ENCODE measurements around the gene NSMCE3.

NSMCE3 gene

DNA sequence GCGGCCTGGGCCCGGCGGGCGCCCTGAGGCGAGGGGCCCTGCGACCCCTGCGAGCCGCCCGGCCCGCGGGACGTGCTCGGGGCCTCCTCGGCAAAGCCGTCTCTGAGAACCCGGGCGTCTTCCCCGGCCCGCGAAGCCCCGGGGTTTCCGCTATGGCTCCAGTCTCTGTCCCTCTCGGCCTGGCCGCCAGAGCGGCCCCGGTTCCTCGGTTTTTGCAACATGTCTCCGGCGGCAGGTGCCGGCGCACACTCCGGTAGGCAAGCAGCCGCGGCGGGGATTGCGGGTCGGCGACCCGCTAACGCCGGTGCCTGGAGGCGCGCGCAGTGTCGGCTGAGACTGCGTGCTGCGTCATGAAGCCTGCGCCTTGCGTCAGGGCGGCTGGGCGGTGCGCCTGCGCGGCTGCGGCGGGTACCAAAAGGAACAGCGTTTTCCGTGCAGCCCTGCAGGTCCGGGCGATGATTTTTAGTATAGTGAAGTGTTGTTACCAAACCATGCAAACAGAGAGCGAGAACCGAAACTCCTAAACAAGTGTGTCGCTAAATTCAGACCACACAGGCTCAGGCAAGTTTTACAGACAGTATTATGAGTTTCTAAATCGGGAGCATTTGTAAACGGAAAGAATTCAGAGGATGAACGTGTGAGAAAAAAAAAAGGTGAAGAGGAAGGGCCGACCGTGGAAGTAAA lies at the start of gene NSMCE3:
NSMCE3 (minus strand) TSS at position 338 of the 684 bp plus-strand sequence; CDS start at position 221, 117 bp downstream.
- DNase-seq = peak; percentile 91 to 94

DNA sequence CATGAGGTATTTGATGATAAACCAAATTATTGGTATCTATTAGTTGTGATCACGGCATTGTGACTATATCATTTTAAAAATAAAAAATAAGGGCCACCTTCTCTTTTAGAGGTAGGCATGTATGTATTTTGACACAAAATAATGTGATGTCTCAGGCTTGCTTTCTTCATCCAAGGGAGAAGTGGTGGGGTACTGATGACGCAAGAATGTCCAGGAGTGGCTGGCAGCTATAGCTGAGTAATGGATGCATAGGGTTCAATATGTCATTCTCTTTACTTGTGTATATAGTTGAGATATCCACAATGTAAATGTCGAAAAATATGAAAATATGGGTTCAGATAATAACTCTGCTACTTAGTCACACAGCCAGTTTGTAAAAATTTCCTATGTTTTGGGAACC lies 46.8 kb upstream of the NSMCE3 start:
- DNase-seq = no peak

DNA sequence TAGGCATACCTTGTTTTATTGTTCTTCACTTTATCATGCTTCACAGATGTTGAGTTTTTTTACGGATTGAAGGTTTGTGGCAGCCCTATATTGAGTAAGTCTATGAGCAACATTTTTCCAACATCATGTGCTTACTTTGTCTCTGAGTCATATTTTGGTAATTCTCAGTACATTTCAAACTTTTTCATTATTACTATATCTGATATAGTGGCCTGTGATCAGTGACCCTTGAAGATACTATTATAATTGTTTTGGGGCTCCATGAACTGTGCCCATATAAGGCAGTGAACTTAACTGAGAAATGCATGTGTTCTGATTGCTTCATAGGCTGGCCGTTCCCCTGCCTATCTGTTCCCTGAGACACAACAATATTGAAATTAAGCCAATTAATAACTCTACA lies 42.8 kb upstream of the NSMCE3 start:
- no peak for DNase-seq

DNA sequence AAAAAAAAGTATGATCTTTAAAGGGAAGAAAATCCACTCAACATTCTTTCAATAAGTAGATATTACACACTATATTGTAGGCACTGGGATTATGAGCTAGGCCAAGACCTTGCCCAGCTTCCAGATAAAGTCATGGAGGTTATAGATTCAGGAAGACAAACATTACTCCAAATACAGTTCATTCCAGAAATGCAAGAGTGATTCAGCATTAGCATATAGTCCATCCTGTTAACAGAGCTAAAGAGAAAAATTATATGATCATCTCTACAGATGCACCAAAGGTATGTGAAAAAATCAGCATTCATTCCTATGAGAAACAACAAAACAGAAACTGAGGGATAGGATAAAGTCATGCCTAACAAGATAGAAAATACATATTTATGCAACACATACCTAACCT lies 42.1 kb upstream of the NSMCE3 start:
- DNase-seq = no peak

DNA sequence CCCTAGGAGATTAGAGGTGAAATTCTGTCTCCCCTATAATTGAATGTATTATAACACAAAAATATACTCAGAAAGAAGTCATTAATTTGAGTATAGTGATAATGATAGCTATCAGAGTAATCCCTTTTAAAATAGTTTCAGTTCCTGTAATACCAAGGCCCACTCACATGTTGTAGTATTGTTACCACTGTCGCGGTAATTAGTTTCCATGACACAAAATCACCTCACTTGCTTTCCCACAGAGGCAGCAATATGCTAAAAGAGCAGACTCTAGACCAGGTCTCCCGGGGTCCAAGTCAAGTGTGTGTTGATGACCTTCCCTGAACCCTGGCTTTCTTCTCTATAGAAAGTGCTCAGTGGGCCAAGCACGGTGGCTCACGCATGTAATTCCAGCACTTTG lies 39.5 kb upstream of the NSMCE3 start:
- DNase-seq = no peak

DNA sequence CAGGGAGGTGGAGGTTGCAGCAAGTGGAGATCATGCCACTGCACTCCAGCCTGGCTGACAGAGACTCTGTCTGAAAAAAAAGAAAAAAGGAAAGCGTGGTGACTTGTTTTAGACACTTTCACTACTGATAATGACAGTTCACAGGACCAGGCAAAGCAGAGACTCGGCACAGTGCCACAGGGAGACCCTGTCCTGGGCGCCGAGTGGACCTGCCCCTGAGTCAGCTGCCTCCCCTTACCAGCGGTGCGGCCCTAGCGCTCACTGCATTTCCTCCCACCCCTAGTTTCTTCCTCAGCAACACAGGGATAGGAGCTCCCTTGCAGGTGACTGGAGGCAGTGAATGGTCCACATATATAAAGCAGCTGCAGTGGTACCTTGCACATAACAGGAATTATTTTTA lies 38.7 kb upstream of the NSMCE3 start:
- no peak for DNase-seq

DNA sequence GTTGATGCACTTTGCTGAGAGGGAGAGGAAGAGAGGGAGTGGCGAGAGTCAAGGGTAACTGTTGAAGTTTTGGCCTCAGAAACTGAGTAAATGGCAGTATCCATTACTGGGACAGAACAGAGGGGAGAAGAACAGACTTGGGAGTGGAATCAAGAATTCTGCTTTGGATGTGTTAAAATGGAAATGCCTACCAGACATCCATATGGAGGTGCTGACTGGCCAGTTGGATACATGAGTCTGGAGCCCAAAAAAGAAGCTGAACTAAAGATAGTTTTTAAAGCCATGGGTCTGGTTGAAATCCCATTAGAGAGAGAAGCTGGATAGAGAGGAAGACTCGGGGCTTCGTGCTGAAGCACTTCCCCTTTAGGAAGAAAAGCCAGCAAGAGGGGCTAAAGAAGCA lies 35.9 kb upstream of the NSMCE3 start:
- no peak for DNase-seq

DNA sequence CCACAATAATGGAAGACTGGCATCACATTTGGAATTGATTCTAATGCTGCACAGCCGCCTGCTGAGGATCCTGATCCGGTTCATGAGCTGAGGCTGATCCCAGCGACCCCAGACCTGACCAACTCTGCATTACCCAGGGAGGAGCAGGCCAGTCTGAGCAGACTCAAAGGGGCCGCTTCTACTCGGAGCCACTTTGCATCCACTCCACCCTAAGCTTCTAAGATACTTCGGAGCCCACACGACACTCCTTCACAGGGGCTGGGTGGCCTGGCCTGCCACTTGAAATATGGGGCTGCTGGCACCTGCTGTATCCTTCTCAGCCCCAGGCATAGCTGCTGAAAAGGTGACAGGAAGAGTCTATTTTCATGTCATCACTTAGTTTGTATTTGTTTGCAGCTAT lies 33.2 kb upstream of the NSMCE3 start:
- no peak for DNase-seq

DNA sequence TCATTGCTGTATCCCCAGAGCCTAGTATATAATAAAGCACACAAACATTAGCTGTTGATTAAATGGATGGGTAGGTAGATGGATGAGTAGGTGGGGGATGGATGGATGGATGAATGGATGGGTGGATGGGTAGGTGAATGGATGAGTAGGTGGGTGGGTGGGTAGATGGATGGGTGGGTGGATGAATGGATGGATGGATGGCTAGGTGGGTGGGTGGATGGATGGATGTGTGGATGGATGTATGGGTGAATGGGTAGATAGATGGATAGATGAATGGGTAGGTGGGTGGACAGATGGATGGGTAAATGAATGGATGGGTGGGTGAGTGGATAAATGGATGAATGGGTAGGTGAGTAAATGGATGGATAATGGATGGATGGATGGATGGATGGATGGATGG lies 30.2 kb upstream of the NSMCE3 start:
- DNase-seq = no peak

DNA sequence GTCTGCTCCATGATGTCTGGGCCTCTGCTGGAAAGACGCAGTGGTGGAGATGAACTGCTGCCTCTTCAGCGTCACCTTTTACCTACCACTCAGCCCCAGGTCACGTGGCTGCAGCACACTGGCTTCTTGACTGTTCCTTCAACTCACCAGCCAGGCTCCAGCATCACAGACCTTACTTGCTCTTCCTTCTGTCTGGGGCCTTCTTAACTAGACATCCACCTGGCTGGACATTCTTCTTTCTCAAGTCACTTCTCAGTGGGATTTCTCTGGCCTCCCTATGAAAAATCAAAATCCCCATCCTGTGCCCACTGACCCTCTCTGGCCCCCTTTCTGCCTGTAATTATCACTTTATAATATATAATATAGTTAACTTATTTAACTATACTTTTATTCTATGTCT lies 29.7 kb upstream of the NSMCE3 start:
- DNase-seq = no peak

DNA sequence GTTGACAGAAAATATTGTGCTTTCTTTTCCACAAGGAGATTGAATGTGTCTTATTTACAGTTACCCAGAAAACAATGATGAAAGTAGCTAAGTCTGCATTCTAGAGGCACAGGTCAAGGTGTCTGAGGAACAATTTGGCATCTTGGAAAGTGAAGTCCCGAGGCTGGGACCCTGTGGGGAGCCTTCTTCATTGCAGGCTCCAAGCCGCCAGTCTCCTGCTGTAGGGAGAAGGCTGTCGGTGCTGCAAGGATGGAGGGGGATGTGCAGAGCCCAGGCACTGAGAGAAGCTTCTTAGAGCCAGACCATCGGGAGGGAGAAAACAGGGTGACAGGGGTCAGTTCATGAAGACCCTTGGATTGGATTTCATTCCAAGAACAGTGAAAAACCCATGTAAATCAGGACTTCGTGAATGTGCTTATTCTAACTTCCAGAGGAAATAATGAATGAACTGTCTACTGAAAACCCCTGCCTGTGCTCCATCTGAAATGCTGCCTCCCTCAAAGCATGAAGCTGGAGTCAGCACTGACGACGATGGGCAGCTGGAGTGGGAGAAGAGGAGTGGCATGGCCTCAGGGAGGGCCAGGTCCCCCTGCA lies 25.2 kb upstream of the NSMCE3 start:
- DNase-seq = no peak

DNA sequence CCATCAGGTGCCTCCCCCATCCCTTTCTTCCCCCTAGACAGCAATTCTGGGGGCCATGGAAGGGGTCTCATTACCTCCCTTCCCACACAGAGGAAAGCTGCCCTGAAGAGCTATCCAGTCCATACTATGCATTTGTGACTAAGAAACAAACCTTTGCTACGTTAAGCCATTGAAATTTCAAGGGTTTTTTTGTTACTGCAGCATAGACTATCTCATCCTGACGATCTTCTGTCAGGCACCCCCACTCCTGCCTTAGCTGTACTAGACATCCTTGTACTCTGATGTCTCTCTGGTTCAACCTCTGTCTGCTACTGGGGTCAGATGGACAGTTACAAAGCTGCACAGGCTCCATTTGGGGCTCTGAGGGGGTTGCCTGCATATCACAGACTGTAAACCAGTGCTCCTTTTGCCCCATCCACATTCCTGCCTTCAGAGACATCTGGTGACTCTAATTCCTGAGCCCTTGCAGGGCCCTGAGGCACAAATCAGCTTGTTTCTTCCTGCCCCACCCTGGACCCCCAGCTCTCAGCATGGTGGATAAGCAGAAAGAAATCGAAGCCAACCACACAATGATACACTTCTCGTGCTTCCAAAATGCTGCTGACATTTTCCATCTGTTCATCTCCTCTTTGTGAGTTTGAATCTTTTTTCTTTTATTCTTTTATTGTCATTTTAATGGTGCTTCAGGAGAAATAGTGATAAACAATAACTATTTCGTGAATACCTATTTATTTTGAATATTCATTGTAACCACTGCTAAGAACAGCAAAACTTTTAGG lies 21.6 kb upstream of the NSMCE3 start:
- no peak for DNase-seq

DNA sequence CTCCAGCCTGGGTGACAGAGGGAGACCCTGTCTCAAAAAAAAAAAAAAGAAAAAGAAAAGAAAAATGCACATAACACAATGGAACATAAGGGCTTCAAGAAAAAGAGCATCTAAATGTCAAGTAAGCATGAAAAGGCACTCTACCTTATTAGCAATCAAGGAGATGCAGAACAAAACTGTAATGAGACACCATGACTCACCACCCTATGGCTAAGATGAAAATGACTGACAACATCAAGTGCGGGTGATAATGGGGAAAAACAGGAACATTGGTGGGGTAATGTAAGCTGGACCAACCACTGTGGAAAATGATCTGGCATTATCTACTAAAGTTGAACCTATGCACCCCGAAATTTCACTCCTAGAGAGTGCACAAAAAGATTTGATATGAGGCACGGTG lies 19.6 kb upstream of the NSMCE3 start:
- DNase-seq = no peak

DNA sequence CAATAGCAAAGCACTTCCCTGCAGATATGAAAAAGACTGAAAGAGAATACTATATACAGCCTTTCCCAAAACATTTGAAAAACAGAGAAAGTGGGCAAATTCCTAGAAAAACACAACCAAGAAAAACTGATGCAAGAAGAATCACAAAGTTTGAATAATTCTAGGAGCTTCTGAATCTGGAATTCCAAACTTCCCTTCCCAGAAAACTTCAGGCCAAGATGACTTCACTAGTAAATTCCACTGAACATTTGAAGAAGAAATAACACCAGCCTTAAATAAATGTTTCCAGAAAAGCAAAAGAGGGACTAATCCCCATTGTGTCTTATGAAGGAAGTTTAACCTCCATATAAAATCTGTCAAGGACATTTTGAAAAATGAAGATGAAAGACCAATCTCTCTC lies 15.8 kb upstream of the NSMCE3 start:
- DNase-seq = no peak

DNA sequence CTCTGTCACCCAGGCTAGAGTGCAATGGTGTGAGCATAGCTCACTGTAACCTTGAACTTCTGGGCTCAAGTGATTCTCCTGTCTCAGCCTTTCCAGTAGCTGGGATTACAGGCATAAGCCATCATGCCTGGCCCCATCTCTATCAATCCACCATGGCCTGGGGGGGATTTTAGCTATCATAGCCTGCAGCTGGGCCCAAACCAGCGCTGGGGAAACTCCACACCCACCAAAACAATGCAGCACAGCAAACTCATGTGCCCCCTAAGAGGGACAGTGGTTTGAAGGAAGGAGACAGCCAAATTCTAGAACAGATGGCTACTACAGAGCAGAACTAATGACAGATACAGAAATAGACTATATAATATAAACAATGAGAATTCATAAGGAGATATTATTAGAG lies 13.8 kb upstream of the NSMCE3 start:
- no peak for DNase-seq

DNA sequence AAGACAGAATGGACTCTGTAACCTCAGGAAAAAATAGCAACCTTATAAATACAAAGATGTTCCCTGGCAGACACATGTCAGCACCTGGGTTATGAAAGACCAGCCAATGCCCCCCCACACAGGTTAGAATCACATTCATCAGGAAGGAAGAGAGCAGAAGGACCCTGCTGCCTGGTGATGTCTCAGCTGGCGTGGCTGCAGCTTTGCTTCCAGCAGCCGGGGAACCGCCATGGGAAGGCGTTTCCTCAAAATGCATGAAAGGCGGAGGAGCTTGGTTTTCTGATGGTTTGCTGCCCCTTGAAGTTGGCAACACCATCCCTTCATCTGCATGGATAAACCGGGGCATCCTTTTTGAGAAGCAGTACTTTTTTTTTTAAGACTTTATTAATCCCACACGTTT lies 10.9 kb upstream of the NSMCE3 start:
- DNase-seq = no peak

DNA sequence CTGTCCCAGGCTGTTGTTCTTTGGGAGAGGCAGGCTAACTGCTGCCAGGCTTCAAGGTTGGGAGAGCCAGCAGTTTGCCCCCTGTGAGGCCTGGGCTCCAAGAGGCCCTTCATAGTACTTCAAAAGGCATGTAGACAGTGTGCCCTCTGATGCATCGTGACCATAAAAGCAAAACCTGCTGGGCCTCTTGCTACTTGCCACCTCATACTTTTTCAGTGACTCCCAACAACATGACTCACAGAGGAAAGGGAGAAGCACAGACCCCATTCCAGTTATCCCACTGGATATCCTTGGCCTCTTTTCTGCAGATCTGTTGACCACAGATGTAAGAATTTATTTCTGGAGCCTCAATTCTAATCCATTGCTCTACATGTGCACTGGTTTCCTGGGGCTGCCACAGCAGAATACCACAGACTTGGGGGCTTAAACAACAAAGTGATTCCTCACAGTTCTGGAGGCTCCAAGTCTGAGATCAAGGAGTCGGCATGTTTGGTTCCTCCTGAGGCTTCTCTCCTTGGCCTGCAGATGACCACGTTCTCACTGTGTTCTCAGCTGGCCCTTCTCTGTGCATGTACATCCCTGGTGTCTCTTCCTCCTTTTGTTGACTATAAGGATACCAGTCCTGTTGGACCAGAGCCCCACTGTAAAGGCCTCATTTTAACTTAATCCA lies 8.9 kb upstream of the NSMCE3 start:
- no peak for DNase-seq

DNA sequence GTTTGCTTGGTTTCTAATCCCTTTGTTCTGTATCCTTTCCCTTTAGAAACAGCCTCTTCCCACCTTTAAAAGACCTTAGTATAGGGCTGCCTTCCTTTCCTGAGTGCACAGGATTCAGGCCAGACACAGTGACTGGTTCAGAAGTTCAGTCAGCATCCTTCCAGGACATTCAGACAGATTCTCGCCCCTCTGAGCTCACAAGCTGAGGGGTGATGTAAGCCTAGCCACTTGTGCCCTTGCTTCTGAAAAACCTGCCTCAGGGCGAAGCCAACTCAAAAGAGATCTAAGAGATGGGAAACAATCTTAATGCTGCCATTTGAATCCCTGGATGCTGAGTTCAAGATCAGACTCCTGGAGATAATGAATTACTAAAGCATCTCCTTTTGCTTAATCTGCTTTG lies 6.7 kb upstream of the NSMCE3 start:
- no peak for DNase-seq

DNA sequence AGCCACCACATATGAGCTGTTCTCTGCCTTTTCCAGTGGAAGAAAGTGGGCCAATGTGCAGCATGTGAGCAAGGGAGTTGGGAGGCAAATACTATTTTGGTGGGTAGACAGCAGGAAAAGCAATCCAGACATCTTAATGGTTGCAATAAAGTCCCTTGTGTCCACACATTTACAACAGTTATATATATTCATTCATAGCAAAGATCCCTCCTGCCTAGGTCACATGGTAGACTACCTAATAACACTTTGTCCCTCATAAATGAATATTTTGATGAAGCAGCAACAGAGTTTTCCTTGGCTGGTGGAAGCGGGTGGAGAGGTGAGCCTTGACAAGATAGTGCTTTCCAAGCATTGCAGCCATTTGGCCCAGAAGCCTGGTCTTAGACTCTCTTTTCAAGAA lies 6.2 kb upstream of the NSMCE3 start:
- no peak for DNase-seq

DNA sequence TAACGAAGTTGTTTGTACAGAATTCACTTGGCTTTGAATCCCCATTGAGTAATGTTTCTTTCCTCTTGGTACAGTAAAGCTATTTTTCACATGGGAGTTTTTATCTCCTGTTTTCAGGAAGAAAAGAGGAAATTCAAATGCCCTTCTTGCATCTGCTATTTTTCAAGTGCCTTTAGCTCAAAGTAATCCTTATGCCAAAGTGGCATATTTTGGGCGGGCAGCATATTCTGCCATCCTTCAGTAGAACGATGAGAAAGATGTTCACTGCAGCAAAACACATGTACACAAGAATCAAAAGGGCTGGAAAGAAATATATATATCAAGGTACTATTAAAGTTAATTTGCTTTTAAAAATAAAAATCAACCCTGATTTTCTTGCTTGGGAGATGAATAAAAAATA lies 5.3 kb upstream of the NSMCE3 start:
- no peak for DNase-seq

DNA sequence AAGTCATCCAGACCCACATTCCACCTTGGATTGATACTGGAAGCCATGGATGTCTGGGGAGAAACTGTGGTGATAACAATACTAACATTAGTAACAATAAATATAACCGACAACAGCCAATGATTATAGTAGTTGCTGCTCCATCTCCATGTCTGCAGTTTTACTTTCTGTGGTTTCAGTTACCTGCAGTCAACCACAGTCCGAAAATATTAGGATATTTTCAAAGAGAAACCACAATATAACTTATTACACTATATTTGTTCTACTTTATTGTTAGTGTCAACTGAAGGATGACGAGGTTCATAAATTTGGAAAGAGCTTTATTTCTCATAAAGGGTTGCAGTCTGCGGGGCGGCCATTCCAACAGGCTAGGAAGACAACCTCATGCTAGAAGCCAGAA lies 2.6 kb upstream of the NSMCE3 start:
- no peak for DNase-seq

DNA sequence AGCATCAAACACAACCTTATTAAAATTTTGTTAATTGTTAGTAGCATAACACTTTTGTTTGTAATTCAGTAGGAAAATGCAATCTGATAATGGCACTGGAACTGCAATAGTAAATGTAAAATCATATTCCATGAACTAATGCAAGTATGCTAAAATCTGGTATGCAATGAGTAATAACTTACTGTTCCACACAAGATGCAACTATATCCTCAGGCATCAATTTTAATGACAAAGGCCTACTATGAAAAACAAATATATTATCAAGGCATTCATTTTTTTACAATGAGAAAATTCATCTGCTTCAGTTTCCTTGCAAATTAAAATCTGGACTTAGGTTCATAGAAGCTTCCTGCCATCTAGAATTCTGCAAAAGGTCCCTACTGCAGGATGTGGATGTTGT lies 1.4 kb upstream of the NSMCE3 start:
- no peak for DNase-seq

DNA sequence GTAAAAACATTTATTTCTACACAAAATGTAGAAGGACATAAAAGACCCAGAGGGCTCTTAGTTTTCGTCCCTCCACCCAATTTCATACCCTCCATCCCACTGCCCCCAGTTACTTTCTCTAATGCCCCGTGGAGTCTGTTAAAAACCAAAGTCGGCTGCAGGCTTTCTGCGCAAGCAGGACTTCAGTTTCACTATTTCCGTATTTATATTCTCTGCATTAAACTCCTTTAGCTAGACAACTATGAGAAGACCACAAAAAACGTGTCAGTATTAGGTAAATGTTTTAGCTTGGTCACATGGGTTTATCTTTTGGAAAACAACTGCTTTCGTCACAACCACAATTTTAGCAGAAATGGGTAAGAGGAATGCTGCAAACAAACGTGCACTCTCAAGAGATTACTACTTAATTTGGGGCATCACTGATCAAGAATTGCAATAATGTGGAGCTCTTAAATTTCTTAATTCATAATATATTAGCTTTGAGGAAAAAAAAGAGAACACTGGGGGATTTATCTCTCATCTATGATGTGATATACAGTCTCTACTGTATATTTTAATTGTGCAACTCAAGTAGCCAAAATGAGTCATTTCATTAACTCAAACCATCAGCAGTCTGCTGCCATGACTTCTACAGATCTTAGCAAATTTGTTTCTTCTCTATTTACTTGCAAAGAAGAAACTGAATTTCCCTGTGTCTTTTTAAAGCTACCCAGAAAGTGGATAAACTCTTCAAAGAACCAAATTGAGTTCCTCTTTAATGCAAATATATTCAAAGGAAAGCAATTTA lies 740 bp upstream of the NSMCE3 start:
- peak; percentile 23 to 67 for DNase-seq

Data from CD4-positive, alpha-beta T cell treated with Interleukin-1 beta for 1 hour (primary cell).